ENCODE results near the gene ZSCAN21. TPM values are rescaled to one million over a fixed set of nuclear protein-coding genes. Genes with fewer than 3 reads are reported as not detected.

The ZSCAN21 gene
- total RNA-seq, 8 experiments from 2014 or later: 5.9 to 19.5 (median 16.1) TPM

Other genes starting within 250 kb of the ZSCAN21 start
- under 1 TPM in 1 of 8 experiments, not detected in 7; 0.16 TPM for gene CYP3A43, start 221.8 kb upstream of the ZSCAN21 start, total RNA-seq
- gene OR2AE1, start 172.7 kb upstream of the ZSCAN21 start, total RNA-seq: under 1 TPM in 5 of 8 experiments, not detected in 3; 0.21 to 0.70 (median 0.62) TPM
- gene TRIM4, start 130.2 kb upstream of the ZSCAN21 start, total RNA-seq: 10 to 100 TPM in 5 of 8 experiments, 1 to 10 TPM in 2, not detected in 1; 8.5 to 37.9 (median 11.9) TPM
- 1 to 10 TPM in 1 of 8 experiments, under 1 TPM in 5, not detected in 2; 0.18 to 3.7 (median 0.46) TPM for gene GJC3, start 120.2 kb upstream of the ZSCAN21 start, total RNA-seq
- 100 to 1,000 TPM in 1 of 8 experiments, 10 to 100 TPM in 2, 1 to 10 TPM in 1, under 1 TPM in 2, not detected in 2; 0.08 to 229 (median 12.5) TPM for gene AZGP1, start 73.7 kb upstream of the ZSCAN21 start, total RNA-seq
- gene ZKSCAN1, start 34.2 kb upstream of the ZSCAN21 start, total RNA-seq: 10 to 100 TPM; 26.1 to 68.7 (median 48.3) TPM
- gene ZNF3, start 31.9 kb downstream of the ZSCAN21 start, total RNA-seq: 10 to 100 TPM; 32.4 to 63.8 (median 49.4) TPM
- gene COPS6, start 39.2 kb downstream of the ZSCAN21 start, total RNA-seq: 100 to 1,000 TPM in 2 of 8 experiments, 10 to 100 TPM in 6; 36.8 to 128 (median 72.2) TPM
- 100 to 1,000 TPM in 3 of 8 experiments, 10 to 100 TPM in 5; 15.0 to 262 (median 73.9) TPM for gene MCM7, start 51.6 kb downstream of the ZSCAN21 start, total RNA-seq
- gene AP4M1, start 51.9 kb downstream of the ZSCAN21 start, total RNA-seq: 10 to 100 TPM in 7 of 8 experiments, 1 to 10 TPM in 1; 9.5 to 21.1 (median 16.3) TPM
- 10 to 100 TPM; 18.0 to 49.1 (median 33.5) TPM for gene TAF6, start 69.6 kb downstream of the ZSCAN21 start, total RNA-seq
- gene CNPY4, start 69.9 kb downstream of the ZSCAN21 start, total RNA-seq: 10 to 100 TPM; 11.3 to 46.0 (median 16.2) TPM
- 1 to 10 TPM; 1.7 to 5.1 (median 4.1) TPM for gene MBLAC1, start 77.2 kb downstream of the ZSCAN21 start, total RNA-seq
- 100 to 1,000 TPM in 5 of 8 experiments, 10 to 100 TPM in 3; 74.0 to 145 (median 111) TPM for gene LAMTOR4, start 99.1 kb downstream of the ZSCAN21 start, total RNA-seq
- gene TRAPPC14, start 108.9 kb downstream of the ZSCAN21 start, total RNA-seq: 10 to 100 TPM in 7 of 8 experiments, 1 to 10 TPM in 1; 9.5 to 24.7 (median 17.9) TPM
- 1 to 10 TPM; 1.6 to 5.0 (median 2.7) TPM for gene GAL3ST4, start 118.8 kb downstream of the ZSCAN21 start, total RNA-seq
- 100 to 1,000 TPM in 3 of 8 experiments, 10 to 100 TPM in 2, 1 to 10 TPM in 2, under 1 TPM in 1; 0.92 to 103 (median 54.7) TPM for gene GPC2, start 127.6 kb downstream of the ZSCAN21 start, total RNA-seq
- 10 to 100 TPM in 2 of 8 experiments, 1 to 10 TPM in 6; 2.1 to 18.0 (median 7.5) TPM for gene STAG3, start 128.1 kb downstream of the ZSCAN21 start, total RNA-seq
- 10 to 100 TPM in 1 of 8 experiments, 1 to 10 TPM in 4, under 1 TPM in 1, not detected in 2; 0.98 to 10.7 (median 2.5) TPM for gene PVRIG, start 170.2 kb downstream of the ZSCAN21 start, total RNA-seq

All from motor neuron (in vitro differentiated cells).